ENCODE results near the gene ALKBH5. TPM values are rescaled to one million over a fixed set of nuclear protein-coding genes. Genes with fewer than 3 reads are reported as not detected.

The ALKBH5 gene
- total and polyA plus RNA-seq, 9 of the 15 experiments (the other 6 are each of a cell fraction or from before 2014, with no cell fraction given): 11.4 to 70.0 (median 47.4) TPM

- no peak overlapping the region for H3K4me3 ChIP-seq
- H3K9me3 ChIP-seq (replicated peaks; ENCODE audit: control insufficient read depth, insufficient read depth, low read depth, low read length): no peaks in the 10 kb centered on the region
- H4K20me1 ChIP-seq (replicated peaks; ENCODE audit: control insufficient read depth, insufficient read depth, low read length): no peaks in the 10 kb centered on the region
- no peak overlapping the region for H3K27ac ChIP-seq (ENCODE audit: extremely low read depth, low read depth, low read length)
- WGBS (ENCODE audit: insufficient coverage, low coverage, missing lambda C conversion rate): 100% methylated on average over 1 of the region's 4 CpGs
- in situ Hi-C loops (cut with MboI): loop anchor here (25.0 kb wide), 1 partner anchor 338 kb away; no protein-coding TSS in a partner anchor
- DNase-seq (ENCODE audit: extremely low read depth in 1 of 4, low spot score in 3 of 4) (no peak), FAIRE-seq (no peak), ATAC-seq (no peak)
- 0 out of 2 replicates have a peak overlapping the region, but pooled peaks have one; percentile 98 for H2AFZ ChIP-seq (ENCODE audit: low read depth, low read length)
- peaks cover 8% of the 10 kb centered on the region; the same call in 2 of the 3 replicates for H3K79me2 ChIP-seq (ENCODE audit: control insufficient read depth, insufficient read depth, low read length)
- H3K9ac ChIP-seq (ENCODE audit: insufficient read depth in 1 of 2, low read depth in 2 of 2, low read length in 2 of 2): peak overlapping the region in 1 of 2 experiments; percentile 71; a peak in 1 of 4 replicates
- no peaks in the 10 kb centered on the region for H3K27me3 ChIP-seq (ENCODE audit: control insufficient read depth in 2 of 2, insufficient read depth in 2 of 2, low read length in 2 of 2)
- peaks cover 3% of the 10 kb centered on the region for H3K9me1 ChIP-seq (ENCODE audit: control insufficient read depth, insufficient read depth, low read length)
- CTCF ChIA-PET (ENCODE audit: low intra/inter-chr PET ratio): no interaction called here
- BruUV-seq (replicated peaks): no TSS peak
- POLR2A ChIA-PET: no interaction called here
- H3K36me3 ChIP-seq (ENCODE audit: control insufficient read depth, insufficient read depth, low read length): no peaks in the 10 kb centered on the region
- intact Hi-C loops (cut with micrococcal nuclease): no loop called here
- H3K4me2 ChIP-seq (ENCODE audit: insufficient read depth, low read length): no peak overlapping the region
- peaks cover 8 to 27% of the 10 kb centered on the region in 2 experiments; a peak in 4 of 5 replicates for H3K4me1 ChIP-seq (replicated peaks in 1 of 2; ENCODE audit: control insufficient read depth in 2 of 2, insufficient read depth in 2 of 2, low read length in 2 of 2)
- no peak for TF ChIP-seq SRSF9 (IDR thresholded peaks at IDR 0.05; ENCODE audit: borderline replicate concordance, low read depth, low read length)
- no peak for TF ChIP-seq RFX1 (IDR thresholded peaks at IDR 0.05)
- TF ChIP-seq THRAP3 (IDR thresholded peaks at IDR 0.05; ENCODE audit: borderline replicate concordance): no peak
- no peak for TF ChIP-seq PHTF2 (CRISPR knock-in tag; IDR thresholded peaks at IDR 0.05)
- no peak for TF ChIP-seq RREB1 (CRISPR knock-in tag; IDR thresholded peaks at IDR 0.05)
- TF ChIP-seq FOXJ2 (tag; IDR thresholded peaks at IDR 0.05): no peak
- no peak for TF ChIP-seq CC2D1A (IDR thresholded peaks at IDR 0.05)
- TF ChIP-seq PHF20 (IDR thresholded peaks at IDR 0.05; ENCODE audit: partially characterized antibody): no peak
- TF ChIP-seq ZBTB49 (CRISPR knock-in tag; IDR thresholded peaks at IDR 0.05; ENCODE audit: borderline replicate concordance): no peak
- no peak for TF ChIP-seq HOMEZ (CRISPR knock-in tag; IDR thresholded peaks at IDR 0.05)
- TF ChIP-seq HMG20A (CRISPR knock-in tag; conservative IDR thresholded peaks at IDR 0.05): no peak
These were observed 40.4 kb downstream of the ALKBH5 start for GRCh38 chr17:18224053-18224386.
